ENCODE results near the gene IFNG-AS1.

- TF ChIP-seq CTCF (IDR thresholded peaks at IDR 0.05) (no peak), EP300 (IDR thresholded peaks at IDR 0.05) (no peak), MAFK (IDR thresholded peaks at IDR 0.05; ENCODE audit: partially characterized antibody) (no peak), POLR2A (IDR thresholded peaks at IDR 0.05; ENCODE audit: low read length) (no peak), ELK1 (IDR thresholded peaks at IDR 0.05; ENCODE audit: low read depth, low read length) (no peak), CBX8 (IDR thresholded peaks at IDR 0.05) (no peak), JUN (IDR thresholded peaks at IDR 0.05) (no peak), RFX5 (IDR thresholded peaks at IDR 0.05) (no peak), USF2 (IDR thresholded peaks at IDR 0.05) (no peak), PBX3 (IDR thresholded peaks at IDR 0.05) (no peak), KDM1A (IDR thresholded peaks at IDR 0.05; ENCODE audit: low read depth) (no peak), RNF2 (IDR thresholded peaks at IDR 0.05; ENCODE audit: borderline replicate concordance, low read depth) (no peak), RARB (CRISPR knock-in tag; IDR thresholded peaks at IDR 0.05) (no peak)
These were observed 54.2 kb downstream of the IFNG-AS1 start for GRCh38 chr12:68043435-68043834.
